ENCODE data around the gene CXCL16. TPM values are rescaled to one million over a fixed set of nuclear protein-coding genes. Genes with fewer than 3 reads are reported as not detected.

CXCL16 gene
- total and polyA plus RNA-seq, 2 of the 13 experiments (the other 11 are each of a cell fraction or from before 2014, with no cell fraction given) = 9.4 to 101 TPM

DNA sequence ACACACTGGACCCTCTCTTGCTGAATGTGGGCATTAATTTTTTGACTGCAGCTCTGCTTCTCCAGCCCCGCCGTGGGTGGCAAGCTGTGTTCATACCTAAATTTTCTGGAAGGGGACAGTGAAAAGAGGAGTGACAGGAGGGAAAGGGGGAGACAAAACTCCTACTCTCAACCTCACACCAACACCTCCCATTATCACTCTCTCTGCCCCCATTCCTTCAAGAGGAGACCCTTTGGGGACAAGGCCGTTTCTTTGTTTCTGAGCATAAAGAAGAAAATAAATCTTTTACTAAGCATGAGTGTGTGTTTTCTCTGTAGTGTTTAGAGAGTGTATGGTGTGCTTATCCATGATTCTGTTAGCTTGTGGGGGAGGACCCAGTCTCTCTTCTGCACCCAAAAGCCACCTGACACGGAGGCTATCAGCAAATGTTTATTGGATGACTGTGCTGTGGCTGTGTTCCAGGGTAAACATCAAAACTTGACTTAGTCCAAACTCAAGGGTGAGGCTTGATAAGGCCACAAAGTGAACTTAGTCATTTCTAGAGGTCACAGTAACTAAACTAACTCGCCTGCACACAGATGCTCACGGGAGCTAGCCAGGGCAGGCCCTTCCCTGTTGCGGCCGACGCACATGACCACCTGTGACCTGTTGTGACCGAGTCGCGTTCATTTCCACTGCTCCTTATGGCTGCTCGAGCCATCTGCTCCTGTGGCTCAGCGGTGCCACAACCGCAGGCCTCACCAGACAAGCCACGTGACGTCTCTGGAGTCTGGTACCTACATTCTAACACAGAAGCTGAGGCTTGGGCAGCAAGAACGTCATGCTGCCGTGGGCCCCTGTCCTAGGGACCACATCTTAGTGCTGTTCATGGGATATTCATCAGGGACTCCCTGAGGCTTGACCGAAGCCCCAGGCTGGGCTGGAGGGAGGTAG, 18.3 kb downstream of the CXCL16 start (continued):
- TF ChIP-seq NFYB (CRISPR knock-in tag; IDR thresholded peaks at IDR 0.05) (peak; percentile 33; the same call in 1 of the 2 replicates), CBX1 (IDR thresholded peaks at IDR 0.05; ENCODE audit: low read depth) (no peak), MATR3 (CRISPR knock-in tag; IDR thresholded peaks at IDR 0.05) (no peak), NCOA2 (CRISPR knock-in tag; IDR thresholded peaks at IDR 0.05) (peak; percentile 83), ZNF20 (CRISPR knock-in tag; IDR thresholded peaks at IDR 0.05) (no peak), POLR2AphosphoS5 (IDR thresholded peaks at IDR 0.05; ENCODE audit: low read depth, low read length) (peak; percentile 51; the same call in 1 of the 2 replicates), RARG (CRISPR knock-in tag; IDR thresholded peaks at IDR 0.05; ENCODE audit: low read depth) (no peak), RAD21 (CRISPR knock-in tag; IDR thresholded peaks at IDR 0.05) (0 out of 2 replicates have a peak, but pooled peaks have one; percentile 12), MXD4 (CRISPR knock-in tag; IDR thresholded peaks at IDR 0.05) (0 out of 2 replicates have a peak, but pooled peaks have one; percentile 41), ZNF510 (CRISPR knock-in tag; IDR thresholded peaks at IDR 0.05; ENCODE audit: low read depth) (no peak), ZNF264 (CRISPR knock-in tag; IDR thresholded peaks at IDR 0.05) (no peak)
- TF ChIP-seq, protein P1, sequence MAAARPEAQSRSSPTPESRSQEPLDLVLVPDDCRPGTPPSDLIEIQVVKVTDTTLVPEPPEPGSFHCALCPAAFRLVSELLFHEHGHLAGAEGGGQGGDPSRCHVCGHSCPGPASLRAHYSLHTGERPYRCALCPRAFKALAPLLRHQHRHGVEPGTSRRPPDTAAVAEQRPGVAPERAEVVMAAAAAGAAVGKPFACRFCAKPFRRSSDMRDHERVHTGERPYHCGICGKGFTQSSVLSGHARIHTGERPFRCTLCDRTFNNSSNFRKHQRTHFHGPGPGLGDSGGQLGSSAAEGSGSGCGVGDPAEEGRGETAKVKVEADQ (CRISPR knock-in tag; IDR thresholded peaks at IDR 0.05; ENCODE audit: borderline replicate concordance) = no peak
- TF ChIP-seq, protein P2, sequence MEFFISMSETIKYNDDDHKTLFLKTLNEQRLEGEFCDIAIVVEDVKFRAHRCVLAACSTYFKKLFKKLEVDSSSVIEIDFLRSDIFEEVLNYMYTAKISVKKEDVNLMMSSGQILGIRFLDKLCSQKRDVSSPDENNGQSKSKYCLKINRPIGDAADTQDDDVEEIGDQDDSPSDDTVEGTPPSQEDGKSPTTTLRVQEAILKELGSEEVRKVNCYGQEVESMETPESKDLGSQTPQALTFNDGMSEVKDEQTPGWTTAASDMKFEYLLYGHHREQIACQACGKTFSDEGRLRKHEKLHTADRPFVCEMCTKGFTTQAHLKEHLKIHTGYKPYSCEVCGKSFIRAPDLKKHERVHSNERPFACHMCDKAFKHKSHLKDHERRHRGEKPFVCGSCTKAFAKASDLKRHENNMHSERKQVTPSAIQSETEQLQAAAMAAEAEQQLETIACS (CRISPR knock-in tag; IDR thresholded peaks at IDR 0.05) = no peak
- TF ChIP-seq, protein P3, sequence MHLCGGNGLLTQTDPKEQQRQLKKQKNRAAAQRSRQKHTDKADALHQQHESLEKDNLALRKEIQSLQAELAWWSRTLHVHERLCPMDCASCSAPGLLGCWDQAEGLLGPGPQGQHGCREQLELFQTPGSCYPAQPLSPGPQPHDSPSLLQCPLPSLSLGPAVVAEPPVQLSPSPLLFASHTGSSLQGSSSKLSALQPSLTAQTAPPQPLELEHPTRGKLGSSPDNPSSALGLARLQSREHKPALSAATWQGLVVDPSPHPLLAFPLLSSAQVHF (CRISPR knock-in tag; IDR thresholded peaks at IDR 0.05) = no peak
- TF ChIP-seq, protein P4, sequence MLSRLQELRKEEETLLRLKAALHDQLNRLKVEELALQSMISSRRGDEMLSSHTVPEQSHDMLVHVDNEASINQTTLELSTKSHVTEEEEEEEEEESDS (CRISPR knock-in tag; IDR thresholded peaks at IDR 0.05; ENCODE audit: borderline replicate concordance) = no peak
- TF ChIP-seq, protein P5, sequence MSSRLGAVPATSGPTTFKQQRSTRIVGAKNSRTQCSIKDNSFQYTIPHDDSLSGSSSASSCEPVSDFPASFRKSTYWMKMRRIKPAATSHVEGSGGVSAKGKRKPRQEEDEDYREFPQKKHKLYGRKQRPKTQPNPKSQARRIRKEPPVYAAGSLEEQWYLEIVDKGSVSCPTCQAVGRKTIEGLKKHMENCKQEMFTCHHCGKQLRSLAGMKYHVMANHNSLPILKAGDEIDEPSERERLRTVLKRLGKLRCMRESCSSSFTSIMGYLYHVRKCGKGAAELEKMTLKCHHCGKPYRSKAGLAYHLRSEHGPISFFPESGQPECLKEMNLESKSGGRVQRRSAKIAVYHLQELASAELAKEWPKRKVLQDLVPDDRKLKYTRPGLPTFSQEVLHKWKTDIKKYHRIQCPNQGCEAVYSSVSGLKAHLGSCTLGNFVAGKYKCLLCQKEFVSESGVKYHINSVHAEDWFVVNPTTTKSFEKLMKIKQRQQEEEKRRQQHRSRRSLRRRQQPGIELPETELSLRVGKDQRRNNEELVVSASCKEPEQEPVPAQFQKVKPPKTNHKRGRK (CRISPR knock-in tag; IDR thresholded peaks at IDR 0.05) = no peak
- TF ChIP-seq, protein P6, sequence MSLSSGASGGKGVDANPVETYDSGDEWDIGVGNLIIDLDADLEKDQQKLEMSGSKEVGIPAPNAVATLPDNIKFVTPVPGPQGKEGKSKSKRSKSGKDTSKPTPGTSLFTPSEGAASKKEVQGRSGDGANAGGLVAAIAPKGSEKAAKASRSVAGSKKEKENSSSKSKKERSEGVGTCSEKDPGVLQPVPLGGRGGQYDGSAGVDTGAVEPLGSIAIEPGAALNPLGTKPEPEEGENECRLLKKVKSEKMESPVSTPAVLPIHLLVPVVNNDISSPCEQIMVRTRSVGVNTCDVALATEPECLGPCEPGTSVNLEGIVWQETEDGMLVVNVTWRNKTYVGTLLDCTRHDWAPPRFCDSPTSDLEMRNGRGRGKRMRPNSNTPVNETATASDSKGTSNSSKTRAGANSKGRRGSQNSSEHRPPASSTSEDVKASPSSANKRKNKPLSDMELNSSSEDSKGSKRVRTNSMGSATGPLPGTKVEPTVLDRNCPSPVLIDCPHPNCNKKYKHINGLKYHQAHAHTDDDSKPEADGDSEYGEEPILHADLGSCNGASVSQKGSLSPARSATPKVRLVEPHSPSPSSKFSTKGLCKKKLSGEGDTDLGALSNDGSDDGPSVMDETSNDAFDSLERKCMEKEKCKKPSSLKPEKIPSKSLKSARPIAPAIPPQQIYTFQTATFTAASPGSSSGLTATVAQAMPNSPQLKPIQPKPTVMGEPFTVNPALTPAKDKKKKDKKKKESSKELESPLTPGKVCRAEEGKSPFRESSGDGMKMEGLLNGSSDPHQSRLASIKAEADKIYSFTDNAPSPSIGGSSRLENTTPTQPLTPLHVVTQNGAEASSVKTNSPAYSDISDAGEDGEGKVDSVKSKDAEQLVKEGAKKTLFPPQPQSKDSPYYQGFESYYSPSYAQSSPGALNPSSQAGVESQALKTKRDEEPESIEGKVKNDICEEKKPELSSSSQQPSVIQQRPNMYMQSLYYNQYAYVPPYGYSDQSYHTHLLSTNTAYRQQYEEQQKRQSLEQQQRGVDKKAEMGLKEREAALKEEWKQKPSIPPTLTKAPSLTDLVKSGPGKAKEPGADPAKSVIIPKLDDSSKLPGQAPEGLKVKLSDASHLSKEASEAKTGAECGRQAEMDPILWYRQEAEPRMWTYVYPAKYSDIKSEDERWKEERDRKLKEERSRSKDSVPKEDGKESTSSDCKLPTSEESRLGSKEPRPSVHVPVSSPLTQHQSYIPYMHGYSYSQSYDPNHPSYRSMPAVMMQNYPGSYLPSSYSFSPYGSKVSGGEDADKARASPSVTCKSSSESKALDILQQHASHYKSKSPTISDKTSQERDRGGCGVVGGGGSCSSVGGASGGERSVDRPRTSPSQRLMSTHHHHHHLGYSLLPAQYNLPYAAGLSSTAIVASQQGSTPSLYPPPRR (CRISPR knock-in tag; IDR thresholded peaks at IDR 0.05; ENCODE audit: borderline replicate concordance) = peak; percentile 89; the same call in 1 of the 2 replicates

All from HepG2 (cell line).